Stomach (tissue), 9 donors: ENCODE measurements around the gene CCSER1. TPM values are rescaled to one million over a fixed set of nuclear protein-coding genes. Genes with fewer than 3 reads are reported as not detected.

Experiments used
- DNase-seq, 2 donors: peaks; one replicate each; pipeline versions ENCODE4 v3.0.0 to v3.0.0-alpha.2; 2013 to 2019
- H3K27ac ChIP-seq, 5 donors: fragments of 200-600 bp in 4 of 5; sonication (generic) in 4 of 5; one replicate each; pipeline ENCODE4 v1.5.1; 2013 to 2019; ENCODE audit warnings: mild to moderate bottlenecking in 1 of 5, moderate library complexity in 1 of 5
- H3K27me3 ChIP-seq, 3 donors: fragments of 200-600 bp; sonication (generic); one replicate each; pipeline ENCODE4 v1.5.1; 2017 to 2019; ENCODE audit warnings: mixed run types in 1 of 3
- H3K36me3 ChIP-seq, 4 donors: fragments of 200-600 bp; sonication (generic); 1 replicate in 3 of 4; 2 replicates in 1 of 4; pipeline ENCODE4 v1.5.1; 2016 to 2019
- H3K4me1 ChIP-seq, 4 donors: fragments of 200-600 bp; sonication (generic); one replicate each; pipeline ENCODE4 v1.5.1; 2016 to 2019
- H3K4me3 ChIP-seq, 4 donors: fragments of 200-600 bp; sonication (generic) in 3 of 4; one replicate each; pipeline ENCODE4 v1.5.1; 2016 to 2019; ENCODE audit warnings: mild to moderate bottlenecking in 1 of 4
- H3K9me3 ChIP-seq, 4 donors: fragments of 200-600 bp; sonication (generic); one replicate each; pipeline ENCODE4 v1.5.1; 2016 to 2019
- CTCF ChIP-seq, 7 experiments: fragments of 450-650 bp in 4 of 7; fragments of 200-600 bp in 3 of 7; sonication (generic) in 3 of 7; IDR thresholded peaks; one replicate each; pipeline ENCODE4 v1.5.1; 2016 to 2019; ENCODE audit warnings: antibody characterized with exemption in 7 of 7, control low read depth in 2 of 7, mild to moderate bottlenecking in 1 of 7
- EP300 ChIP-seq: sonication (generic); formaldehyde crosslinking; IDR thresholded peaks from one replicate; pipeline ENCODE4 v1.6.1; 2017; ENCODE audit warnings: antibody characterized with exemption
- POLR2A ChIP-seq, 4 donors: fragments of 450-650 bp; IDR thresholded peaks; one replicate each; pipeline ENCODE4 v1.6.1; 2016; ENCODE audit warnings: antibody characterized with exemption in 4 of 4, control low read depth in 2 of 4, mild to moderate bottlenecking in 1 of 4, moderate library complexity in 1 of 4
- POLR2AphosphoS5 ChIP-seq, 3 donors: sonication (generic); formaldehyde crosslinking; IDR thresholded peaks; one replicate each; pipeline ENCODE4 v1.6.1; 2016; ENCODE audit warnings: antibody characterized with exemption in 3 of 3
- WGBS, 5 donors: extraction: QIAGEN DNeasy Blood & Tissue Kit in 3 of 5; methylation state at CpG; one replicate each; pipeline versions ENCODE4 v1.1.5 to v1.1.7; 2013 to 2018; 5-methylcytosine and 5-hydroxymethylcytosine counted together
- intact Hi-C: fragments of 100-400 bp; cut with DNase I; formaldehyde crosslinking; loops from one replicate; pipeline ENCODE4 v1.15.1; 2023; ENCODE audit warnings: low total_unique reads
- polyA plus RNA-seq, 3 donors: library from polyadenylated mRNA; stranded (reverse); fragments of 200-250 nt; gene quantifications; one replicate each; pipeline ENCODE4 v1.2.3, GENCODE V29; 2013
- total RNA-seq, 5 donors: library from RNA; depleted of rRNA; stranded (reverse); fragments of >200 nt; gene quantifications; one replicate each; pipeline versions ENCODE4 v1.1.0 to v1.2.3, GENCODE V29; 2014 to 2016
- donor health status: healthy with polysubstance abuse.
- donor health status: Bipolar disorder and iron deficiency.
- donor health status: healthy.

Gene CCSER1
- total and polyA plus RNA-seq, 8 donors, result 0.33 to 149 (median 15.2) TPM

GRCh38 chr4:90317785-90318184 is 190.6 kb downstream of the CCSER1 start:
- intact Hi-C loops, result no loop called here
- Histone ChIP-seq H3K27me3 (no peaks in the 10 kb centered on the region), H3K4me3 (no peak overlapping the region), H3K9me3 (peaks cover 0 to 2% (median 0%) of the 10 kb centered on the region in 4 donors), H3K27ac (peak overlapping the region in 1 of 5 donors; percentile 10), H3K36me3 (no peaks in the 10 kb centered on the region), H3K4me1 (peaks cover 0 to 10% (median 0%) of the 10 kb centered on the region in 4 donors)
- DNase-seq, result no peak
- TF ChIP-seq CTCF (IDR thresholded peaks at IDR 0.05), result no peak
- no peak for TF ChIP-seq EP300
- TF ChIP-seq POLR2AphosphoS5 (IDR thresholded peaks at IDR 0.05), result no peak
- TF ChIP-seq POLR2A (IDR thresholded peaks at IDR 0.05), result no peak
- WGBS, 5 donors, result 59 to 74% (median 63%) methylated on average over 2 of the region's 2 CpGs

- peaks cover 0 to 4% (median 0%) of the 10 kb centered on the region in 4 donors for H3K9me3 ChIP-seq
- no peak overlapping the region for H3K4me3 ChIP-seq
- intact Hi-C loops, result no loop called here
- TF ChIP-seq POLR2A (IDR thresholded peaks at IDR 0.05) (no peak), CTCF (IDR thresholded peaks at IDR 0.05) (no peak), POLR2AphosphoS5 (IDR thresholded peaks at IDR 0.05) (no peak), EP300 (no peak)
- no peaks in the 10 kb centered on the region for H3K27me3 ChIP-seq
- no peak overlapping the region for H3K27ac ChIP-seq
- WGBS, 5 donors, result 68 to 86% (median 78%) methylated on average over 2 of the region's 2 CpGs
- H3K4me1 ChIP-seq, result peaks cover 0 to 10% (median 0%) of the 10 kb centered on the region in 4 donors
- no peaks in the 10 kb centered on the region for H3K36me3 ChIP-seq
- peak in 1 of 2 donors; percentile 8 for DNase-seq
Observed at GRCh38 chr4:90318193-90318592, 191.0 kb downstream of the CCSER1 start.

GRCh38 chr4:90328558-90328957 is 201.4 kb downstream of the CCSER1 start:
- TF ChIP-seq POLR2A (IDR thresholded peaks at IDR 0.05), result no peak
- TF ChIP-seq CTCF (IDR thresholded peaks at IDR 0.05), result no peak
- no peak for TF ChIP-seq EP300
- no peak for TF ChIP-seq POLR2AphosphoS5 (IDR thresholded peaks at IDR 0.05)
- intact Hi-C loops, result no loop called here

DNA sequence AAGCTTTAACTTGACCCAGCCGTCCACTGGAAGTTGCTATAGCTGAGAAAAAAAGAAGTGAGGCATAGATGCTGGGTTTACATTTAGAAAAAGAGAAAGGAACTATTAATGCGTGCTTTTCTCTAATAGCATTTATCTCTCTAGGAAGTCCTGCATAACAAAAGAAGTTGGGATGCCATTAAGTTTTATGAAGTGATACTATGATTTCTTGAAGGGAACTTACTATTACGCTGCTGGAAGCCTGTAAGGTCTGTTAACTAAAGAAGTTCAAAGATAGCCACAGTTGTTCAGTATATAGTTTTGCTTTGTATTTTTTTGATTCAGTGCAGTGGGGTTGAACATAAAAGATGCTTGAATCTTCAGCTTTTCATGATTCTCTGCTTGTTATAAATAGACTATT is 203.4 kb downstream of the CCSER1 start:
- intact Hi-C loops, result no loop called here

More at GRCh38 chr4:90328558-90328957, 201.4 kb downstream of the CCSER1 start:
- Histone ChIP-seq H3K27ac (no peak overlapping the region), H3K27me3 (no peaks in the 10 kb centered on the region), H3K4me3 (no peak overlapping the region), H3K9me3 (no peaks in the 10 kb centered on the region), H3K4me1 (no peaks in the 10 kb centered on the region), H3K36me3 (no peaks in the 10 kb centered on the region)
- WGBS, 5 donors, result 27 to 41% (median 35%) methylated on average over 2 of the region's 2 CpGs
- DNase-seq, result peak in 1 of 2 donors; percentile 42

More for the DNA sequence above, 203.4 kb downstream of the CCSER1 start:
- Histone ChIP-seq H3K4me1 (no peaks in the 10 kb centered on the region), H3K9me3 (no peaks in the 10 kb centered on the region), H3K27ac (no peak overlapping the region), H3K27me3 (no peaks in the 10 kb centered on the region), H3K36me3 (no peaks in the 10 kb centered on the region), H3K4me3 (no peak overlapping the region)
- DNase-seq, result no peak
- 82 to 91% (median 85%) methylated on average over 3 of the region's 3 CpGs for WGBS, 5 donors
- TF ChIP-seq POLR2A (IDR thresholded peaks at IDR 0.05) (no peak), POLR2AphosphoS5 (IDR thresholded peaks at IDR 0.05) (no peak), CTCF (IDR thresholded peaks at IDR 0.05) (no peak), EP300 (no peak)
